Endometrial microvascular endothelial cells (primary cell): Measurements from ENCODE around the gene CDH23. TPM values are rescaled to one million over a fixed set of nuclear protein-coding genes. Genes with fewer than 3 reads are reported as not detected.

Experiments used
- in situ Hi-C: cut with HindIII; loops from 2 replicates; pipeline ENCODE4 v1.10.0; 2017; ENCODE audit warnings: low sequenced_read_pairs, low pct_unique_long_range_greater_than_20kb; ENCODE audit errors: inconsistent ontology term
- total RNA-seq: library from RNA; depleted of rRNA; stranded (reverse); fragments of >200 nt; gene quantifications from one replicate; pipeline ENCODE4 v1.2.3, GENCODE V29; 2015; ENCODE audit errors: inconsistent ontology term

The CDH23 gene
- total RNA-seq, 1 donor from 2014 or later = 0.09 TPM

DNA sequence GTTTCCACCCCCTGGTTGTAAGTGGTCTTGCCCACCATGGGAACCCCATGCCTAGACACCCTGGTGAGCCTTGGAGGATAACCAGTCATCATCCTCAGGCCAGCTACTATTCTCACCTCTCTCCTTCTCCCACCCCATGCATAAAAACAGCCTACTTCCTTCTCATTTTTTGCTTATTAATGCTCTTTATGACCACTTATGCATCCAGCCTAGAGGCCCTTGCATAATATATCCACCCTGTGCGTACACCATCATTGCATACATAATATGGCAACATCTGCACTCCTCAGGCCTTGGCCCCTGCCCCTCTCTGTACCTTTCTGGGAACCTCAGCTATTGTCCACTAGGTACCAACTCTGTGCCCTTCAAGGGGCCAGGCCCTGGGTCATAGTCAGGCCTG is 91.0 kb downstream of the CDH23 start:
- in situ Hi-C loops = no loop called here

DNA sequence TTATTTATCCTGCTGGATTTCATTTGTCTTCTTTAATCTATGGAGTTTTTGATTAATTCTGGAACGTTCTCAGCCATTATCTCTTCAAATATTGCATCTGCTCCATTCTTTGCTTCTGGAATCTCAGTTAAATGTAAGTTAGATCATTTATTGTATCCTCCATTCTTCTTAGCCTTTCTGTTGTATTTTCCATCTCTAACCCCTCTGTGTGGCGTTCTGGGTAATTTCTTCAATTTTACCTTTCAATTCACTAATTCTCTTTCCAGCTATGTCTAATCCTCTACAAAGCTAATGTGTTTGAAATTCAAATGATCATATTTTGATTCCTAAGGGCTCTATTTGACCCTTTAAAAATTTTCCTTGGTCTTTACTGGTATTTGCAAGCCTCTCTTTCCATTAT is 92.4 kb downstream of the CDH23 start:
- in situ Hi-C loops = no loop called here

- in situ Hi-C loops = no loop called here
Observed at GRCh38 chr10:71492872-71493271, 96.2 kb downstream of the CDH23 start.

GRCh38 chr10:71493741-71494140 is 97.0 kb downstream of the CDH23 start:
- in situ Hi-C loops = no loop called here

DNA sequence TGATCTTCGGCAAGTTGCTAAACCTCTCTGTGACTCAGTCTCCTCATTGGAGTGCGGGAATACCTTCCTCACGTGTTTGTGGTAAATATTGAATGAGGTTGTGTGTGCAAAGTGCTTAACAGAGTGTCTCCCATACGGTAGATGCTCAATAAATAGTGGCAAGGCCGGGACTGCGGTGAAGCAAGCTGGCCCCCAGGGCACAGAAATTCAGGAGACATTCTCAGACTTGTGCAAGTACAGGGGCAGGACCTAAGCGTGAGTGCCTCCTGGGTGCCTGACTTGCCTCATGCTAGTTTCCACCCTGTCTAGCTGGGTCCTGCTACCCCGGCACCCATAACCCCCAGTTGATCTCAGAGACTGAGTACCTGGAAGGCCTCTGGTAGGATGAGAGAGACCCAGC is 97.8 kb downstream of the CDH23 start:
- in situ Hi-C loops = no loop called here

- in situ Hi-C loops = no loop called here
Observed at GRCh38 chr10:71494980-71495381, 98.3 kb downstream of the CDH23 start.

GRCh38 chr10:71496927-71497762 is 100.4 kb downstream of the CDH23 start:
- in situ Hi-C loops = no loop called here

GRCh38 chr10:71497763-71498326 is 101.1 kb downstream of the CDH23 start:
- in situ Hi-C loops = no loop called here

DNA sequence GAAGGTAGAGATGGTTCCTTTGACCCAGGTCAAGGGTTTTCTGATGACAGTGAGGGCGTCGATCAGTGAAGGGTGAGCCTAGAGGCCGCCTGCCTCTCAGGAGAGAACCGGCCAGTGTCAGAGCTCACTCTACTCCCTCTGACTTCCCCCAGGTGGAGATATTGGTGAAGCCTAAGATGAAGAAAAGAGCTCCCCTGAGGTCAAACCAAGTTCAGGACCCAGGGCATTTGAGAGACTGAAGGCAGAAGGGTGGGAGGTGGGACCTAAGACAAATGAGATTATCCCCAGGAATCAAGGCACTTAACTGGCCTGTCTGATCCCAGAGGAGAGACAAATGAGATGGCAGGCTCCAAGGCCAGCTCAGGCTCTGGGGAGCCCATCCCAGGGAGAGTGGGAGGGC is 104.7 kb downstream of the CDH23 start:
- in situ Hi-C loops = no loop called here

GRCh38 chr10:71502190-71502589 is 105.5 kb downstream of the CDH23 start:
- in situ Hi-C loops = no loop called here

- in situ Hi-C loops = no loop called here
Observed at GRCh38 chr10:71502851-71503250, 106.1 kb downstream of the CDH23 start.

DNA sequence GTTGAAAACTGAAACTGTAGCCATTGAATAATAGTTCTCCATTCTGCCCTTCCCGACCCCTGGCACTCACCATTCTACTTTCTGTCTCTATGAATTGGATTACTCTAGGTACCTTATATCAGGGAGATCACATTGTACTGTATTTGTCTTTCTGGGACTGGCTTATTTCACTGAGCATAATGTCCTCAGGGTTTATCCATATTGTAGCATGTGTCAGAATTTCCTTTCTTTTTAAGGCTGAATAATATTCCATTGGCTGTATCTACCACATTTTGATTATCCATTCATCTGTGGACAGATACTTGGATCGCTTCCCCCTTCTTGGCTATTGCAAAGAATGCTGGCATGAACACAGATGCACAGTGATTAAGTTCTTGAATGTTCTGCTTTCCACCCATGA is 107.4 kb downstream of the CDH23 start:
- in situ Hi-C loops = no loop called here

GRCh38 chr10:71504570-71504969 is 107.8 kb downstream of the CDH23 start:
- in situ Hi-C loops = no loop called here

GRCh38 chr10:71505862-71506261 is 109.1 kb downstream of the CDH23 start:
- in situ Hi-C loops = no loop called here

DNA sequence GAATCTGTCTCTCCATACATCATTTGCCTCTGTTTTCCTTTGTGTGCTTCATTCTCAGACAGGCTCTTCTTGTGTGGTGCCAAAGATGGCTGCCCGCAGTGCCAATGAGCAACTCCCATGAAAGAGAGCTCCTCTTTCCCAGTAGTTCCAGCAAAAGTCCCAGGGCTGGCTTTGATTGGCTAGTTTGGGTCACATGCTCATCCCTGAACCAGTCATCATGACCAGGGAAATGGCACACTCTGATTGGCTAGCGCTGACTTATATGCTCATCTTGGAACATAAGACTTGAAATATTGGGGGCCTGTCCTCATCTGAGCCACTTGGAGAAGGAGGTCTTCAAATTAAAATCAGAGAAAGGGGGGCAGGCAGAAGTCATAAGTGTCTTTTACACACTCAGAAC is 112.7 kb downstream of the CDH23 start:
- in situ Hi-C loops = no loop called here

DNA sequence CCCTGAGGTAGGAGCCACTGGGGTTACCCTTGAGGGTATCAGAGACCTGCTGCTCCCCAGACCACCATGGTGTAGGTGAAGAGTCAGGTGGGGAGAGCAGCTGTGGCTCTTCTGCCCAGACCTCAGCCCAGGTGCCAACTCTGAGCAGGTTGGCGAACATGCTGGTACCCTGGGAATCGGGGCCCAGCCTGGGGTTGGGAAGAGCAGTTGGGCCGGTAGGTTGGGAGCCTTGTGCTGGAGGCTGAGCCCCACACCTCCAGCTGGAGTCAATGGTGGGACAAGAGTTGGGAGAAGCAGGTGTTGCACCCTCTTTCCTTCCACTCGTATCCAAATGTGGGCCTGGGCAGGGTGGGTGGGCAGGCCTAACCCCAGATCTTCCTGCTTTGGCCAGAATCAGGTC is 114.5 kb downstream of the CDH23 start:
- in situ Hi-C loops = no loop called here

DNA sequence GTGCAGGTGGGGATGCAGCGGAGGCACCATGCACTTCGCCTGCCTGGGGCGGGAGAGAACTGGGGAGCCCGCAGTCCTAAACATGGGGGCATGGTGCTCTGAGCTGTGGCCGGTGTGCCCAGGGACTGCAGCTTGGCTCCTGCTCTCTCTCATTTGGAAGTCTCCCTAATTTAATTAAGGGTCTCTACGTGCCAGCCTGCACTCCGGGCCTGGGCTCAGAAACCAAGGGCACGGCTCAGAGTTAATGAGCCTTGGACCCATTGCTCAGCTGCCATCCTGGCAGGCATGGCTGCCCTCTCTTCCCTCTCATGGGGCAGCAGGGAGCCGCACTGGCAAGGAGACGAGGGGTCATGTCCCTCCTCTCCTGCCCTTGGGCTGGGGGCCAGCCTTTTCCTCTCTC is 115.6 kb downstream of the CDH23 start:
- in situ Hi-C loops = no loop called here

- in situ Hi-C loops = no loop called here
Observed at GRCh38 chr10:71512761-71513539, 116.2 kb downstream of the CDH23 start.

DNA sequence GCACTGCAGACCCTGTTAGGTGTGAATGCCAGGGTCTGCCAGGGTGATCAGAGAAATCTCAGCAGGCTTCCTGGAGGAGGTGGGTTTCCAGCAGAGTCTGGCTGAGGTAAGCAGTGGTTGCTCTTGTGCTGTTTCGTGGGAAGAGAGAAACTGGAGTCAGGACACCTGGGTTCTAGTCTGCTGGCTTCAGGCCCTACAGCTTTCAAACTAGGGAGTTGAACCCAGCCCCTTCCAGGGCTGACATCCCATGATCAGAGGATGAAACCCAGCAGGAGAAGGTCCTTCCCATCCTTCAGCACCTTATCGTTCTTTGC is 116.8 kb downstream of the CDH23 start:
- in situ Hi-C loops = no loop called here

GRCh38 chr10:71513936-71514335 is 117.2 kb downstream of the CDH23 start:
- in situ Hi-C loops = no loop called here
